GM10248 (cell line): ENCODE measurements around the gene GMFB.

Source experiments
- CTCF ChIA-PET: fragments of 300-600 bp; sonication (Branson Sonifier 250); formaldehyde crosslinking; extraction: SDS; loops from one replicate; lab custom pipeline; 2021; ENCODE audit warnings: antibody characterized with exemption; lab: Yijun Ruan, JAX
- POLR2A ChIA-PET: fragments of 350-650 bp; sonication (Branson Sonifier 250); formaldehyde crosslinking; extraction: SDS; loops from one replicate; lab custom pipeline; 2020; ENCODE audit warnings: antibody characterized with exemption; lab: Yijun Ruan, JAX
- DNase-seq: peaks from one replicate; pipeline ENCODE4 v3.0.0; 2012; ENCODE audit errors: extremely low spot score
- CTCF ChIP-seq: IDR thresholded peaks from 2 replicates; pipeline ENCODE4 v1.5.1; 2012; ENCODE audit warnings: mild to moderate bottlenecking, low read depth; ENCODE audit errors: extremely low read depth, missing control alignments, control extremely low read depth

Gene GMFB

GRCh38 chr14:54488646-54489317, at the start of gene GMFB:
Gene GMFB, minus strand, starts transcription at chr14:54488980. Its CDS starts 53 bp downstream, at chr14:54488927.
- POLR2A ChIA-PET: interaction anchor here (0.7 kb wide), 2 partner anchors 17 to 433 kb away, joined by 3 read pairs; no protein-coding TSS in a partner anchor
- CTCF ChIA-PET: interaction anchor here (1.0 to 5.9 kb wide), 7 partner anchors 19 to 414 kb away, joined by 3 to 30 read pairs (median 4); partner anchors contain the start of genes CDKN3, CGRRF1 and GCH1

GRCh38 chr14:54538055-54538454, 49.3 kb upstream of the GMFB start:
- no peak for DNase-seq
- CTCF ChIA-PET: interaction anchor here (1.0 to 2.5 kb wide), 4 partner anchors 9 to 236 kb away, joined by 3 to 7 read pairs (median 4); no protein-coding TSS in a partner anchor
- TF ChIP-seq CTCF: no peak
- POLR2A ChIA-PET: no interaction called here

More at GRCh38 chr14:54488646-54489317, at the start of gene GMFB:
- peak; percentile 93 for DNase-seq
- TF ChIP-seq CTCF: peak; percentile 25

GRCh38 chr14:54537651-54538050, 48.9 kb upstream of the GMFB start:
- ChIA-PET POLR2A (no interaction called here), CTCF (interaction anchor here (1.3 to 2.5 kb wide), 3 partner anchors 8 to 153 kb away, joined by 4 to 7 read pairs (median 4); no protein-coding TSS in a partner anchor)
- TF ChIP-seq CTCF: no peak
- no peak for DNase-seq

- POLR2A ChIA-PET: no interaction called here
- no peak for TF ChIP-seq CTCF
Measured at GRCh38 chr14:54535646-54536045, 46.9 kb upstream of the GMFB start.

GRCh38 chr14:54535126-54535525, 46.3 kb upstream of the GMFB start:
- ChIA-PET POLR2A (no interaction called here), CTCF (interaction anchor here (1.0 kb wide), 2 partner anchors 26 to 29 kb away, joined by 3 read pairs; partner anchors contain the start of gene CGRRF1)
- no peak for DNase-seq
- no peak for TF ChIP-seq CTCF

More at GRCh38 chr14:54535646-54536045, 46.9 kb upstream of the GMFB start:
- no peak for DNase-seq
- CTCF ChIA-PET: interaction anchor here (1.0 kb wide), 1 partner anchor 27 kb away, joined by 3 read pairs; the partner anchor contains the start of gene CGRRF1

- ChIA-PET POLR2A (interaction anchor here (0.6 to 1.1 kb wide), 3 partner anchors 24 to 275 kb away, joined by 3 read pairs; no protein-coding TSS in a partner anchor), CTCF (interaction anchor here (0.8 to 1.5 kb wide), 3 partner anchors 23 to 241 kb away, joined by 3 to 7 read pairs (median 3); partner anchors contain the start of genes CGRRF1 and GMFB)
- DNase-seq: no peak
- TF ChIP-seq CTCF: no peak
Measured at GRCh38 chr14:54533100-54533499, 44.3 kb upstream of the GMFB start.
